Measurements from ENCODE around the gene FGF2.

Gene FGF2

GRCh38 chr4:122826079-122826527 is 528 bp upstream of the FGF2 start:
- H3K27ac ChIP-seq, result no peak overlapping the region
- TF ChIP-seq ZFX (IDR thresholded peaks at IDR 0.05; ENCODE audit: borderline replicate concordance) (no peak), CTCF (IDR thresholded peaks at IDR 0.05) (no peak)

GRCh38 chr4:122827258-122827878 is 737 bp downstream of the FGF2 start:
- TF ChIP-seq ZFX (IDR thresholded peaks at IDR 0.05; ENCODE audit: borderline replicate concordance) (no peak), CTCF (IDR thresholded peaks at IDR 0.05) (no peak)

GRCh38 chr4:122827879-122828601 is 1.4 kb downstream of the FGF2 start:
- H3K27ac ChIP-seq, result no peak overlapping the region
- TF ChIP-seq CTCF (IDR thresholded peaks at IDR 0.05), result no peak
- no peak for TF ChIP-seq ZFX (IDR thresholded peaks at IDR 0.05; ENCODE audit: borderline replicate concordance)

More at GRCh38 chr4:122827258-122827878, 737 bp downstream of the FGF2 start:
- H3K27ac ChIP-seq, result no peak overlapping the region

GRCh38 chr4:122830426-122831095 is 3.9 kb downstream of the FGF2 start:
- TF ChIP-seq ZFX (IDR thresholded peaks at IDR 0.05; ENCODE audit: borderline replicate concordance) (no peak), CTCF (IDR thresholded peaks at IDR 0.05) (no peak)
- no peak overlapping the region for H3K27ac ChIP-seq

- TF ChIP-seq ZFX (IDR thresholded peaks at IDR 0.05; ENCODE audit: borderline replicate concordance) (no peak), CTCF (IDR thresholded peaks at IDR 0.05) (no peak)
- H3K27ac ChIP-seq, result no peak overlapping the region
These were observed 5.0 kb downstream of the FGF2 start for GRCh38 chr4:122831515-122832196.

- H3K27ac ChIP-seq, result no peak overlapping the region
- no peak for TF ChIP-seq CTCF (IDR thresholded peaks at IDR 0.05)
- no peak for TF ChIP-seq ZFX (IDR thresholded peaks at IDR 0.05; ENCODE audit: borderline replicate concordance)
These were observed 6.1 kb downstream of the FGF2 start for GRCh38 chr4:122832732-122833131.
